Measurements from ENCODE around the gene ZBED4. TPM values are rescaled to one million over a fixed set of nuclear protein-coding genes. Genes with fewer than 3 reads are reported as not detected.

ZBED4 gene
- total and polyA plus RNA-seq, 2 of the 13 experiments (the other 11 are each of a cell fraction or from before 2014, with no cell fraction given), result 5.4 to 9.6 TPM

DNA sequence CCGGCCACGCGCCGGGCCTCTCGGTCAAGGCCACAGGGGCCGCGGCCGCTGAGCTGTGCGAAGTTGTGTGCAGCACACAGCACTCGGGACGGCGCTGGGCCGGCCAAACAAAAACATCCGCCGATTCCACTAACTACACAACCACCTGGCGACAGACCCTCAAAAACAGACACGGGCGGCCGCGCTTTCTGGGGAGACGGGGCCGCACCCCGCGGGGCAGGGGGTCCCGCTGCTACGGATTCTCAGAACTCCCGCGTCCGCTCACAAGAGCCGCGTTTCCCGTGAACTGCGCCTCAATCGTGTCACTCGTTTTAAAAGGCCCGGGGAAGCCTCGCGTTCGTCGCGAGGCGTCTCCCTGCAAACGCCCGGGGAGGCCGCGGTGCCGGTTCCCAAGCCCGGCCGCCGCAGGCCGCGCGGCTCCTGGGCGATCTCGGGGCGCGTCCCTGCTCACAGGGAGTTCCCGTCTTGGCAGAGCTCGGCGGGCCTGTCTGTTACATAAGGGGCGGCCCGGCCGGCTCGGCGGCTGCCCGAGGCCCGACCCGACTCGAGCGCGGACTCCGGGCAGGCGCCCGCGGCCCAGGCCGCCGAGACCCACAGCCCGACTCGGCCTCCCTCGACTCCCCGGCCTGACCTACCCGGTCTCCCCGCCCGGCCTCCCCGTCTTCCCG is 26.9 kb upstream of the ZBED4 start (continued):
- TF ChIP-seq, protein P1, sequence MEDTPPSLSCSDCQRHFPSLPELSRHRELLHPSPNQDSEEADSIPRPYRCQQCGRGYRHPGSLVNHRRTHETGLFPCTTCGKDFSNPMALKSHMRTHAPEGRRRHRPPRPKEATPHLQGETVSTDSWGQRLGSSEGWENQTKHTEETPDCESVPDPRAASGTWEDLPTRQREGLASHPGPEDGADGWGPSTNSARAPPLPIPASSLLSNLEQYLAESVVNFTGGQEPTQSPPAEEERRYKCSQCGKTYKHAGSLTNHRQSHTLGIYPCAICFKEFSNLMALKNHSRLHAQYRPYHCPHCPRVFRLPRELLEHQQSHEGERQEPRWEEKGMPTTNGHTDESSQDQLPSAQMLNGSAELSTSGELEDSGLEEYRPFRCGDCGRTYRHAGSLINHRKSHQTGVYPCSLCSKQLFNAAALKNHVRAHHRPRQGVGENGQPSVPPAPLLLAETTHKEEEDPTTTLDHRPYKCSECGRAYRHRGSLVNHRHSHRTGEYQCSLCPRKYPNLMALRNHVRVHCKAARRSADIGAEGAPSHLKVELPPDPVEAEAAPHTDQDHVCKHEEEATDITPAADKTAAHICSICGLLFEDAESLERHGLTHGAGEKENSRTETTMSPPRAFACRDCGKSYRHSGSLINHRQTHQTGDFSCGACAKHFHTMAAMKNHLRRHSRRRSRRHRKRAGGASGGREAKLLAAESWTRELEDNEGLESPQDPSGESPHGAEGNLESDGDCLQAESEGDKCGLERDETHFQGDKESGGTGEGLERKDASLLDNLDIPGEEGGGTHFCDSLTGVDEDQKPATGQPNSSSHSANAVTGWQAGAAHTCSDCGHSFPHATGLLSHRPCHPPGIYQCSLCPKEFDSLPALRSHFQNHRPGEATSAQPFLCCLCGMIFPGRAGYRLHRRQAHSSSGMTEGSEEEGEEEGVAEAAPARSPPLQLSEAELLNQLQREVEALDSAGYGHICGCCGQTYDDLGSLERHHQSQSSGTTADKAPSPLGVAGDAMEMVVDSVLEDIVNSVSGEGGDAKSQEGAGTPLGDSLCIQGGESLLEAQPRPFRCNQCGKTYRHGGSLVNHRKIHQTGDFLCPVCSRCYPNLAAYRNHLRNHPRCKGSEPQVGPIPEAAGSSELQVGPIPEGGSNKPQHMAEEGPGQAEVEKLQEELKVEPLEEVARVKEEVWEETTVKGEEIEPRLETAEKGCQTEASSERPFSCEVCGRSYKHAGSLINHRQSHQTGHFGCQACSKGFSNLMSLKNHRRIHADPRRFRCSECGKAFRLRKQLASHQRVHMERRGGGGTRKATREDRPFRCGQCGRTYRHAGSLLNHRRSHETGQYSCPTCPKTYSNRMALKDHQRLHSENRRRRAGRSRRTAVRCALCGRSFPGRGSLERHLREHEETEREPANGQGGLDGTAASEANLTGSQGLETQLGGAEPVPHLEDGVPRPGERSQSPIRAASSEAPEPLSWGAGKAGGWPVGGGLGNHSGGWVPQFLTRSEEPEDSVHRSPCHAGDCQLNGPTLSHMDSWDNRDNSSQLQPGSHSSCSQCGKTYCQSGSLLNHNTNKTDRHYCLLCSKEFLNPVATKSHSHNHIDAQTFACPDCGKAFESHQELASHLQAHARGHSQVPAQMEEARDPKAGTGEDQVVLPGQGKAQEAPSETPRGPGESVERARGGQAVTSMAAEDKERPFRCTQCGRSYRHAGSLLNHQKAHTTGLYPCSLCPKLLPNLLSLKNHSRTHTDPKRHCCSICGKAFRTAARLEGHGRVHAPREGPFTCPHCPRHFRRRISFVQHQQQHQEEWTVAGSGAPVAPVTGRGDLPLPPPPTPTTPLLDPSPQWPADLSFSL (CRISPR knock-in tag; IDR thresholded peaks at IDR 0.05), result 0 out of 2 replicates have a peak, but pooled peaks have one; percentile 59
- TF ChIP-seq PHF8 (CRISPR knock-in tag; IDR thresholded peaks at IDR 0.05) (peak; percentile 77), RAD21 (CRISPR knock-in tag; IDR thresholded peaks at IDR 0.05) (peak; percentile 22; the same call in 1 of the 2 replicates), KDM5A (IDR thresholded peaks at IDR 0.05; ENCODE audit: borderline replicate concordance, low read length) (0 out of 2 replicates have a peak, but pooled peaks have one; percentile 38), ZNF230 (CRISPR knock-in tag; IDR thresholded peaks at IDR 0.05) (peak; percentile 78), ZNF251 (CRISPR knock-in tag; IDR thresholded peaks at IDR 0.05) (no peak), HOXA3 (CRISPR knock-in tag; IDR thresholded peaks at IDR 0.05) (peak; percentile 8; the same call in 1 of the 2 replicates), ZFX (CRISPR knock-in tag; IDR thresholded peaks at IDR 0.05; ENCODE audit: low read depth) (peak; percentile 73), ZNF30 (CRISPR knock-in tag; IDR thresholded peaks at IDR 0.05) (no peak)
- TF ChIP-seq, protein P2, sequence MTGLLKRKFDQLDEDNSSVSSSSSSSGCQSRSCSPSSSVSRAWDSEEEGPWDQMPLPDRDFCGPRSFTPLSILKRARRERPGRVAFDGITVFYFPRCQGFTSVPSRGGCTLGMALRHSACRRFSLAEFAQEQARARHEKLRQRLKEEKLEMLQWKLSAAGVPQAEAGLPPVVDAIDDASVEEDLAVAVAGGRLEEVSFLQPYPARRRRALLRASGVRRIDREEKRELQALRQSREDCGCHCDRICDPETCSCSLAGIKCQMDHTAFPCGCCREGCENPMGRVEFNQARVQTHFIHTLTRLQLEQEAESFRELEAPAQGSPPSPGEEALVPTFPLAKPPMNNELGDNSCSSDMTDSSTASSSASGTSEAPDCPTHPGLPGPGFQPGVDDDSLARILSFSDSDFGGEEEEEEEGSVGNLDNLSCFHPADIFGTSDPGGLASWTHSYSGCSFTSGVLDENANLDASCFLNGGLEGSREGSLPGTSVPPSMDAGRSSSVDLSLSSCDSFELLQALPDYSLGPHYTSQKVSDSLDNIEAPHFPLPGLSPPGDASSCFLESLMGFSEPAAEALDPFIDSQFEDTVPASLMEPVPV (CRISPR knock-in tag; IDR thresholded peaks at IDR 0.05), result peak; percentile 55; the same call in 1 of the 2 replicates
- TF ChIP-seq, protein P3, sequence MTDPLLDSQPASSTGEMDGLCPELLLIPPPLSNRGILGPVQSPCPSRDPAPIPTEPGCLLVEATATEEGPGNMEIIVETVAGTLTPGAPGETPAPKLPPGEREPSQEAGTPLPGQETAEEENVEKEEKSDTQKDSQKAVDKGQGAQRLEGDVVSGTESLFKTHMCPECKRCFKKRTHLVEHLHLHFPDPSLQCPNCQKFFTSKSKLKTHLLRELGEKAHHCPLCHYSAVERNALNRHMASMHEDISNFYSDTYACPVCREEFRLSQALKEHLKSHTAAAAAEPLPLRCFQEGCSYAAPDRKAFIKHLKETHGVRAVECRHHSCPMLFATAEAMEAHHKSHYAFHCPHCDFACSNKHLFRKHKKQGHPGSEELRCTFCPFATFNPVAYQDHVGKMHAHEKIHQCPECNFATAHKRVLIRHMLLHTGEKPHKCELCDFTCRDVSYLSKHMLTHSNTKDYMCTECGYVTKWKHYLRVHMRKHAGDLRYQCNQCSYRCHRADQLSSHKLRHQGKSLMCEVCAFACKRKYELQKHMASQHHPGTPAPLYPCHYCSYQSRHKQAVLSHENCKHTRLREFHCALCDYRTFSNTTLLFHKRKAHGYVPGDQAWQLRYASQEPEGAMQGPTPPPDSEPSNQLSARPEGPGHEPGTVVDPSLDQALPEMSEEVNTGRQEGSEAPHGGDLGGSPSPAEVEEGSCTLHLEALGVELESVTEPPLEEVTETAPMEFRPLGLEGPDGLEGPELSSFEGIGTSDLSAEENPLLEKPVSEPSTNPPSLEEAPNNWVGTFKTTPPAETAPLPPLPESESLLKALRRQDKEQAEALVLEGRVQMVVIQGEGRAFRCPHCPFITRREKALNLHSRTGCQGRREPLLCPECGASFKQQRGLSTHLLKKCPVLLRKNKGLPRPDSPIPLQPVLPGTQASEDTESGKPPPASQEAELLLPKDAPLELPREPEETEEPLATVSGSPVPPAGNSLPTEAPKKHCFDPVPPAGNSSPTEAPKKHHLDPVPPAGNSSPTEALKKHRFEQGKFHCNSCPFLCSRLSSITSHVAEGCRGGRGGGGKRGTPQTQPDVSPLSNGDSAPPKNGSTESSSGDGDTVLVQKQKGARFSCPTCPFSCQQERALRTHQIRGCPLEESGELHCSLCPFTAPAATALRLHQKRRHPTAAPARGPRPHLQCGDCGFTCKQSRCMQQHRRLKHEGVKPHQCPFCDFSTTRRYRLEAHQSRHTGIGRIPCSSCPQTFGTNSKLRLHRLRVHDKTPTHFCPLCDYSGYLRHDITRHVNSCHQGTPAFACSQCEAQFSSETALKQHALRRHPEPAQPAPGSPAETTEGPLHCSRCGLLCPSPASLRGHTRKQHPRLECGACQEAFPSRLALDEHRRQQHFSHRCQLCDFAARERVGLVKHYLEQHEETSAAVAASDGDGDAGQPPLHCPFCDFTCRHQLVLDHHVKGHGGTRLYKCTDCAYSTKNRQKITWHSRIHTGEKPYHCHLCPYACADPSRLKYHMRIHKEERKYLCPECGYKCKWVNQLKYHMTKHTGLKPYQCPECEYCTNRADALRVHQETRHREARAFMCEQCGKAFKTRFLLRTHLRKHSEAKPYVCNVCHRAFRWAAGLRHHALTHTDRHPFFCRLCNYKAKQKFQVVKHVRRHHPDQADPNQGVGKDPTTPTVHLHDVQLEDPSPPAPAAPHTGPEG (CRISPR knock-in tag; IDR thresholded peaks at IDR 0.05), result peak; percentile 62; the same call in 1 of the 2 replicates
- TF ChIP-seq, protein P4, sequence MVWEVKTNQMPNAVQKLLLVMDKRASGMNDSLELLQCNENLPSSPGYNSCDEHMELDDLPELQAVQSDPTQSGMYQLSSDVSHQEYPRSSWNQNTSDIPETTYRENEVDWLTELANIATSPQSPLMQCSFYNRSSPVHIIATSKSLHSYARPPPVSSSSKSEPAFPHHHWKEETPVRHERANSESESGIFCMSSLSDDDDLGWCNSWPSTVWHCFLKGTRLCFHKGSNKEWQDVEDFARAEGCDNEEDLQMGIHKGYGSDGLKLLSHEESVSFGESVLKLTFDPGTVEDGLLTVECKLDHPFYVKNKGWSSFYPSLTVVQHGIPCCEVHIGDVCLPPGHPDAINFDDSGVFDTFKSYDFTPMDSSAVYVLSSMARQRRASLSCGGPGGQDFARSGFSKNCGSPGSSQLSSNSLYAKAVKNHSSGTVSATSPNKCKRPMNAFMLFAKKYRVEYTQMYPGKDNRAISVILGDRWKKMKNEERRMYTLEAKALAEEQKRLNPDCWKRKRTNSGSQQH (CRISPR knock-in tag; IDR thresholded peaks at IDR 0.05; ENCODE audit: low read depth), result no peak

All from HepG2 (cell line).